GM12891 (cell line): ENCODE results near the gene RPS21.

Source experiments
- DNase-seq: peaks from one replicate; pipeline ENCODE4 v3.0.0; 2011; ENCODE audit warnings: low spot score; ENCODE audit not compliant: insufficient read length
- FAIRE-seq: peaks from 2 replicates; lab custom pipeline; 2011; peaks lifted over from hg19 to GRCh38; lab: Jason Lieb, UNC
- PAX5 ChIP-seq: IDR thresholded peaks from 2 replicates; pipeline ENCODE4 v1.6.1; 2011; ENCODE audit warnings: low read length, moderate library complexity, mild to moderate bottlenecking; ENCODE audit not compliant: insufficient read depth, severe bottlenecking
- POLR2A ChIP-seq: IDR thresholded peaks from 2 replicates; pipeline ENCODE4 v1.6.1; 2011; ENCODE audit warnings: low read depth, low read length, control low read depth
- POLR2AphosphoS5 ChIP-seq: IDR thresholded peaks from 2 replicates; pipeline ENCODE4 v1.6.1; 2011; ENCODE audit warnings: low read depth, low read length, control low read depth
- POU2F2 ChIP-seq: IDR thresholded peaks from 2 replicates; pipeline ENCODE4 v1.6.1; 2011; ENCODE audit warnings: low read depth, mild to moderate bottlenecking, control low read depth, low read length, moderate library complexity
- SPI1 ChIP-seq: IDR thresholded peaks from 2 replicates; pipeline ENCODE4 v1.6.1; 2011; ENCODE audit warnings: low read depth, low read length, control low read depth
- TAF1 ChIP-seq: IDR thresholded peaks from 2 replicates; pipeline ENCODE4 v1.6.1; 2011; ENCODE audit warnings: low read depth, low read length, control low read depth

The RPS21 gene

DNA sequence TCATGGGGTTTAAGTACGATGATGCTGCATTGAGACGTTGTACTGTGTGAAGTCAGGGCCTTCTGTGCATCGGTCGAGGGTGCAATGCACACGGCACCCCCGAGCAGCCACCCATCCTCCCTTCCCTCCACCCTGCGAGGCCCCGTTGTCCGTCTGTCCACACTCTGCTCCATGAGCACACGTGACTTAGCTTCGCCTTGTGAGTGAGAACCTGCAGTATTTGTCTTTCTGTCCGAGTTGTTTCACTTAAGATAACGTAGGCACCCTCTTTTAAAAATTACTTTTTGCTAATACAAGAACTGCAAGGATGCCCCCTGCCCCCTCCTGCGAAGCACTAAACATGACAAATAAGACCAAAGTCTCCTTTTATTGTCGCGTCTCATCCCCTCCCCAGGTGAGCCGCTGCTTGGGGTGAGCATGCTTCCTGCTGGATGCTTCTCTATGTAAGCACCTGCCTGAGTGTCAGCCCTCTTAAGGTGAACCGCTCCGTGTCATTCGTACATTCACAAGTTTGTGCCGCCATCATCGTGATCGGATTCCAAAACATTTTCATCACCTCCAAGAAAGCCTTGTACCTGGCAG, 44.1 kb downstream of the RPS21 start:
- no peak for DNase-seq
- TF ChIP-seq POLR2A: no peak
- no peak for TF ChIP-seq POU2F2
- no peak for TF ChIP-seq SPI1
- TF ChIP-seq TAF1: no peak
- no peak for TF ChIP-seq POLR2AphosphoS5
- no peak for TF ChIP-seq PAX5
- no peak for FAIRE-seq

DNA sequence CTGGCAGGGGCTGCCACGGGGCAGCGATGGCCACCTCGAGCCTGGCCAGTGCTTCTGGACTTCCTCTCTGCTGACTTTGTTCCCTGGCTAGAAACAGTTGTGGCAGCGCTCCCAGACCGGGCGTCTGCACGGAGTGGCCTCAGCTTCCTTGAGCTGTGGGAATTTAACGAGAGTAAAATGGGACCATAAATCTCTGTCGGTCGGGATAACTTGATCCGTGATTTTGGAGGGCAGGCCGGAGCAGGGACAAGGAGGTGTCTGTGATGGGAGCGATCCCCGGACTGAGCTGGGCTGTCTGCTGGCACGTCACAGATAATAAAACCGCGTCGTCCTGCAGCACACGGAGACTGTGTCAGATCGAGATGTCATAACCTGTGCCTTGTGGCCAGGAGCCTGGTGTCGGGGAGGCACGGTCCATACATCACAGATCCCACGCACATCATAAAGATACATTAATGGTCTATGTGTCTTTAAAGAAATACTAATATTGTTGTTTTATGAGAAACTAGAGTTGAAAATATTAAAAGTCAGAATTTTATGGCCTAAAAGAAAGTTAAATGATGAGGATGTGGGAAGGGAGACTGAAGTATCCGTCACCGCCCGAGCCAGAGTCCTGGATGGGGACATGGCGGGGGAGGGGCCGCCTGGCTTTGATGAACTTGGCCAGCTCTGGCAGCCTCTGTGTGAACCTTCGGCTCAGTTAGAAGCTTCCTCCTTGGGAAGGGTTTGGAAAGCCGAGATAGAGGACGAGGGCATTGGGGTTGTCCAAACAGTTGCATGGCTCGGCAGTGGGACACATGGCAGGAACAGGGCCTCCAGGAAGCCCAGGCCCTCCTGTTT, 47.0 kb downstream of the RPS21 start:
- FAIRE-seq (no peak), DNase-seq (no peak)
- no peak for TF ChIP-seq POU2F2
- TF ChIP-seq SPI1: no peak
- TF ChIP-seq POLR2AphosphoS5: no peak
- no peak for TF ChIP-seq PAX5
- no peak for TF ChIP-seq TAF1
- TF ChIP-seq POLR2A: no peak

DNA sequence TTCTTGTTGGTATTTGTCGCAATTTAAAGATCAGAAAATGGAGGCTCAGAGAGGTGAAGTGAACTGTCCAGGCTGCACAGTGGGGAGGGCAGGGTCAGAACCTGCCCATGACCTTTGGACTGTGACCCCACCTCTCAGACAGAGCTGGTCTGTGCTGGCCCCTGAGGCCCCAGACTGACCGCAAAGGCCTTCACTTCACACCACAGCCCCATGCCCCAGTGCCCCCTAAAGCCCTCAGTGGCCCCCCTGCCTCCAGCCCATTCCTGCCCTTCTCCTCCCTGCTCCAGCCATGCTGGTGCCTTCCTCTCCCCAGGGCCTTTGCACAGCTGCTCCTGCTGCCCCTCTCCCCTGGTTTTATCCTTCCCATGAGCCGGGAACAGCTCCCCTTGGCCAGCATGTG, 49.8 kb downstream of the RPS21 start:
- no peak for TF ChIP-seq POLR2AphosphoS5
- TF ChIP-seq TAF1: no peak
- TF ChIP-seq POLR2A: no peak
- TF ChIP-seq SPI1: no peak
- TF ChIP-seq PAX5: no peak
- TF ChIP-seq POU2F2: no peak
- no peak for FAIRE-seq
- no peak for DNase-seq

DNA sequence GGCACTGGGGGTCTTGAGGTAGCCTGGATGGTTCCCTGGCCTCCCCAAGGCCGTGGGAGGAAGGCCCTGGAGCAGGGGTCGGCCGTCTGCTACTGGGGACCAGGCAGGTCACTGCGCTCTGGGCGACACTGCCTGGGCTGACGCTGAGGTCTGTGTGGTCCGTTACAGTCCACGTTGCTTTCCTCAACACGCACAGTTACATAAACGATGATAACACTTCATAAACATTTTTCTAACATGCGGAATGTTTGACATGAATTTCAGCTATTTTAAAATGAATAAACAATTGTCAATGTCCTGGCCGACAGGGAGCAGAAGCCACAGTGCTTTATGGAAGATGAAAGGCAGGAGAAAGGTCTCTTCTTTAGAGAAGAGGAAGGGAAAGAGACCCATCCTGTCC, 50.6 kb downstream of the RPS21 start:
- TF ChIP-seq PAX5: no peak
- TF ChIP-seq TAF1: no peak
- no peak for TF ChIP-seq POLR2A
- no peak for TF ChIP-seq SPI1
- TF ChIP-seq POLR2AphosphoS5: no peak
- no peak for TF ChIP-seq POU2F2
- no peak for DNase-seq
- FAIRE-seq: no peak

DNA sequence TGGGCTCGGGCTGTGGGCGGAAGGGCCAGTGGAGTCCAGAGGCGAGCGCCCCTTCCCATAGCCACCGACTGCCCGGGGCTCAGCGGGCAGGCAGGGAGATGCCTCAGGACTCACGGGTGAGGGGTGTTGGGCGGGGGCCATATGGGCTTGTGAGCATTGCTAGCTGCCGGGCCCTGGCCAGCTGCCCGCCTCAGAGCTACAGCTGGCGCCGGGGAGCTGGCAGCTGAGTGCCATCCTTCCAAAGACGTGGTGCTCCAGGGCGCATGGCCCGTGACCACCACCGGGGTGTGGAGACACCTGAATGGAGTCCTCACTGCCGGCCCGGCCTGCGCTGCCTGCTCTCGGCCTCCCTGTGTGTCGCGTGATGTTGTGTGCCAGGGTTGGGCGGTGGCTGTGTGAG, 51.0 kb downstream of the RPS21 start:
- DNase-seq (no peak), FAIRE-seq (no peak)
- TF ChIP-seq POU2F2 (no peak), SPI1 (no peak), POLR2A (no peak), TAF1 (no peak), PAX5 (no peak), POLR2AphosphoS5 (no peak)
